GM21529 (cell line): Measurements from ENCODE around the gene RILPL2.
"Not testable (repeated sequence)": the region's sequence is repeated elsewhere in the genome, so short reads cannot be mapped to it uniquely, and the experiment has no call there.

Experiments
- ATAC-seq: cut with Tn5 transposase; IDR thresholded peaks from one replicate; pipeline ENCODE4 v1.9.1; 2021; ENCODE audit not compliant: unreplicated experiment

RILPL2 gene, protein sequence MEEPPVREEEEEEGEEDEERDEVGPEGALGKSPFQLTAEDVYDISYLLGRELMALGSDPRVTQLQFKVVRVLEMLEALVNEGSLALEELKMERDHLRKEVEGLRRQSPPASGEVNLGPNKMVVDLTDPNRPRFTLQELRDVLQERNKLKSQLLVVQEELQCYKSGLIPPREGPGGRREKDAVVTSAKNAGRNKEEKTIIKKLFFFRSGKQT

DNA sequence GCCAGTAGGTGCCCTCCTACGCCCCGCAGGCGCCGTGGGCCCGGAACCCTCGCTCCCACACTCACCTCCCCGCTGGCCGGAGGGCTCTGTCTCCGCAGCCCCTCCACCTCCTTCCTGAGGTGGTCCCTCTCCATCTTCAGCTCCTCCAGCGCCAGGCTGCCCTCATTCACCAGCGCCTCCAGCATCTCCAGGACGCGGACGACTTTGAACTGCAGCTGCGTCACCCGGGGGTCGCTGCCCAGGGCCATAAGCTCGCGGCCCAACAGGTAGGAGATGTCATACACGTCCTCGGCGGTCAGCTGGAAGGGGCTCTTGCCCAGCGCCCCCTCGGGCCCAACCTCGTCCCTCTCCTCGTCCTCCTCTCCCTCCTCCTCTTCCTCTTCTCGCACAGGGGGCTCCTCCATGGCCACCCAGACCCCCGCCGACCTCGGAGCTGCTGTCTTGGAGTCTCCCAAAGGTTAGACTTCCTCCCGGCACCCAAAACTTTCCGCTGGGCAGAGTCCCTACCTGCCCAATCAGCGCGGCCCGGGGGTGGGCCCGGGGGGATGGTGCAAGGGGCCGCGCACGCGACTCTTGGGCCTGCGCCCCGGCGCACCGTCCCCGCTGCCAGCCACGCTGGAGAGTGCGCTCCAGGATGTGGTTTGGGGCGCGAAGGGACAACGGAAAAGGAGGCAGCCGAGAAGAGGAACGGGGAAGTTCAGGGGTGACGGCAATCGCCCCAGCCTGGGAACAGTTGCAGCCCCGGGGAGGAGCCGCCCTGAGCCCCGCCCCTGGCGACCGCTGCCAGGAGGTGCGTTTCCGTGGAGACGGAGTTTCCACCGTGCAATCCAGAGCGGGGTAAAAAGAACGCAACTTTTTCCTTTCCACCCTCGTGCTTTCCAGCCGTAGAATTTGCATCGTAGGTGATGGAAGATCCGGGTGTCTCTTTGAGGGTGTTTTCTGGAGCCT, at the start of gene RILPL2:
Gene RILPL2 (minus strand): TSS at position 668 of the 948 bp plus-strand sequence. CDS start 264 bp downstream, at position 404.
- peak; percentile 74 for ATAC-seq

DNA sequence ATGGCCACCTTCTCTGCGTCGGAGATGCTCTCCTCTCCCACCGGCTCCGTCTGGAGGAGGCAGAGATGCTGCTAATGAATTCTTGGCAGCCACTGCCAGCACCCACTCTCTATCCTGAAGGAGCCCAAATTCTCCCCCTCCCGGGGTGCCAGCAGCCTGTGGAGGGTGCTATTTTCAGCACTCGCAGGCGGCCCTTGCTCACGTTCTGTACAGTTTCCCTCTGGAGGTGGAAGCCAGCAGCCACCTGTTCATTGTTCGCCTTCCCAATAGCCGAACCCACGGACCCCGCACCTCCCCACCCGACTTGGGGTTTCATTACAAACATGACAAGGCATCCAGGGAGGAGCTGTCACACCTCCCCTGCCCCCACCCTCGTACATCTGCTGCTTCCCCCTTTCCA, 49.3 kb upstream of the RILPL2 start:
- no peak for ATAC-seq

DNA sequence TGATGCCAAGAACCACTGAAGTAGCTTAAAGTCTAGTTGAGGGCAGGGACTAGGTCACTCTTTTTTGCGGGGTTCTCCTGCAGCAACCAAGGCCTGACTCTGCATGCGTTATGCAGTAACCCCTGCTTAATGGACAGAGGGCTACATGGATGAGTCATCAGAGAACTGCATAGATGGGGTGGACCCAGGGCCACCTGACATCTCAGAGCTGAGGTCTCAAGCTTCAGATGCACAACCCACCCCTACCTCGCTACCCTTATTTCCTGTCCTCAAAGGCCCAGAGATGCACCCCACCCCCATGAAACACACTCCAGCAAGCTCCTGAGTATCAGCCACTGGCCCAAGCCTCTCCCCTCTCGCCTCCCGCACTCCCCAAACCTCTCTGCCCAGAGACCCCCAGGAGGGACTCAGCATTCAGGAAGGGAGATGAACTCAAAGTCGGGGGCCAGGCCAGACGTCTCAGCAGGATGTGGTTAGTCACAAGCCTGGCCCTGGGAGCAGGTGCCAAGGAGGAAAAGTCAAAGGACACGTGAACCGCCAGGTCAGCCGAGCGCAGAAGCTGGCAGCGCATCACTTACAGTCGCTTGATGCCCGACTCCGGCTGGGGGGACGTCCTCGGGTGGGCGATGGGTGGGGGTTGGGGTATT, 47.2 kb upstream of the RILPL2 start:
- no peak for ATAC-seq

DNA sequence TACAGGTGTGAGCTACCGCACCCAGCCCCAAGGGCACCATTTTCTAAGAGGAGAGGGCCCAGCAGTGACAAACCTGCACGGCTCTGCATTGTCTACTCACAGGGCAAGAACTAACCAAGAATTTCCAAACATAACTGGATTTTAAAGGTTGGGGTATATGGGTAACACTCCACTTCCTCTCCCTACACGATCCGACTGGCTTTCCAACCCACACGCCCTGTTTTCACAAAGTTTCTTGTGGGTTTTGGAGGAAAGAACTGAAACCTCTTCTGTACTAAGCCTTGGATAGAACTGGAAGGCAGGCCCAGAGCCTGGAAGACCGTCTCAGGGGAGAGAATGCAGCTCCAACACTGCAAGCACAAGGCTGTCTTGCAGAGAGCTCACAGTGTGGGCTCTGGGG, 46.4 kb upstream of the RILPL2 start:
- no peak for ATAC-seq

DNA sequence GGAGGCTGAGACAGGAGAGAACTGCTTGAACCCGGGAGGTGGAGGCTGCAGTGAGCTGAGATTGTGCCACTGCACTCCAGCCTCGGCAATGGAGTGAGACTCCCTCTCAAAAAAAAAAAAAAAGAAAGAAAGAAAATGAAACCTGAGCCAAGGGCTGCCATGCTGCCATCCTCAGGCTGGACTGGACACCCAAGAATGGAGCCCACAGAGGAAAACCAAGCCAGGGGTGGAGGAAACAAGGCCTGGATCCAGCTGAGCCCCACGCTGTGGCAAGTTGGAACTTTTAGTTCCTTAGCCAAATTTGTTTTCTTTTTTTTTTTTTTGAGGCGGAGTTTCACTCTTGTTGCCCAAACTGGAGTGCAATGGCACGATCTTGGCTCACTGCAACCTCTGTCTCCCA, 44.8 kb upstream of the RILPL2 start:
- ATAC-seq: not testable (repeated sequence)

DNA sequence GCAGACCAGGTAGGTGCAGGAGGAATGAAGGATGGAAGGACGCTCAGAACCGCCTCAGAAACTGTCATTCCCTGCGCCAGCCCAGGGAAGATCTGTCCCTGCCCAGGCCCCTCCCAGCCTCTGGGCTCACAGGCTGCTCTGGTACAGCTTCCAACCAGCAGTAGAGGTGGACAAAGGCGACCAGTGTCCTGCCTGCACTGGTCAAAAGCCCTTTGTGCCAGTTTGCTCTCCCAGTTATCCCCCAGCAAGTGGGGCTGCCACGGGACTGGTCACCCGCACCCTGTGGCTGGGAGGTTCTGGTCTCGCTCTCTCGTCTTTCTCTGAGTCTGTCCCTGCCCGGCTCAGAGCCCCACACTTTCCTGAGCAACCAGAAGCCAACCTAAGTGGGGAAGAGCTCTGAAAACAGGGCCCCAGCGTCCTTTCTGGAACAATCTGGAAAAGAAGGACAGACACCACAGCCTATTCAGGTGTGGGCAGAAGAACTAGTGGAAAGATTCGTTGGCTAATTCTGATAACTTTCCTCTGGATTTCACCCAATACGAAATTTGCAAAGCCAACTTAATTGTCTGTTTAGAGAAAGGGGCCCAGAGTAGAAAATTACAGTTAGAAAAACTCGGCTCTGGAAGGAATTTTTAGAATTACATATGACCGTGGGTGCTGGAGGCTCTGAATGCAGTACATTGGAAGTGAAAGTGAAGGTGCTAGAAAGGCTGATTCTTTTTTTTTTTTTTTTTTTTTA, 43.1 kb upstream of the RILPL2 start:
- no peak for ATAC-seq

DNA sequence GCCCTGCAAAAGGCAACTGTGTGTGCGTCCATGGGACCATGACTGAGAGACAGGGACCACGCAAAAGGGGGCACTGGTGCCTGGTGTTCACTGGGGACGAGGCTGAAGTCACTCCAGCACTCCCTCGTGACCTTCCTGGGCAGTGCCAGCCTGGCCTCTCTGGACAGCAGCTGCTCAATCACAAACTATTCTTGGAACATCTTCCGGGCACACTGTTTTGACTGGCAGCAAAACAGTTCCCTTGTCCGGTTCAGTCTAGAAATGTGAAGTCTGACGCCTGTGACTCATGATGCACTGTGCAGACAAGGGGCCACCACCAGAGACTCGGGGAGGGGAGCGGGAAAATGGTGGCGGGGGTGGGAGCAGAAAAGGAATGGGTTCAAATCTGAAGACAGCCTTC, 42.3 kb upstream of the RILPL2 start:
- no peak for ATAC-seq

DNA sequence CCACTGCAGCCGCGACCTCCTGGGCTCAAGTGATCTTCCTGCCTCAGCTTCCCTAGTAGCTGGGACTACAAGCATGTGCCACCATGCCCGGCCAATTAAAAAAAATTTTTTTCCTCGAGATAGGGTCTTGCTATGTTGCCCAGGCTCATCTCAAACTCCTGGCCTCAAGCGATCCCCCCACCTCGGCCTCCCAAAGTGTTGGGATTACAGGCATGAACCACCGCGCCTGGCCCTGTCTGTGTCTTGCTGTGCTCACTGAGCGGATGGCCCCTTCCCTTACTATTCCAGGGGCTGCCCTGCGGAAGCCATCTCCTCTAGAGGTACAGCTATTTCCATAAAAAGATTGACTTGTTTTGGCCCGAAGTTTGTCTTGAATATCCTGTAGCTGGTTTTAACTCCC, 41.6 kb upstream of the RILPL2 start:
- ATAC-seq: no peak

DNA sequence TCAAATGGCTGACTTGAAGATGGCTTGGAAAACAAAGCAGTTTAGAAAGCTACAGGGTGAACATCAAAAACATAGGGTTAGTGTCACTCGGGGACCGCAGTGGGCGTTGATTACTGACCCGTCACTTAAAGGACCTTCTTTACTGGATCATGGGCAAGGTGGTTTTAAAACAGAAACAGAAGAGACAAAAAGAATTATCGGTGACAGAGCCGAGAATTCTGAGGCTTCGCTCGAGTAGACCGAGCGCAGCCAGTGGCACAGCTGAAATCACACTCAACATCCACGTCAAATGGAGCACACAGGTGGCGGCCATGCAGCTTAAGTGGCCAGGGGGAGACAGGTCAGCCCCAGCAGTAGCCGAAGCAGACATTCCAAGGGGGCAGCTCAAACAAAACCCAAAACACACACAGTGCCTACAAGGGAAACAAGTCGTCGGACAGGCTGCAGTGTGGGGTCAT, 38.8 kb upstream of the RILPL2 start:
- ATAC-seq: no peak

DNA sequence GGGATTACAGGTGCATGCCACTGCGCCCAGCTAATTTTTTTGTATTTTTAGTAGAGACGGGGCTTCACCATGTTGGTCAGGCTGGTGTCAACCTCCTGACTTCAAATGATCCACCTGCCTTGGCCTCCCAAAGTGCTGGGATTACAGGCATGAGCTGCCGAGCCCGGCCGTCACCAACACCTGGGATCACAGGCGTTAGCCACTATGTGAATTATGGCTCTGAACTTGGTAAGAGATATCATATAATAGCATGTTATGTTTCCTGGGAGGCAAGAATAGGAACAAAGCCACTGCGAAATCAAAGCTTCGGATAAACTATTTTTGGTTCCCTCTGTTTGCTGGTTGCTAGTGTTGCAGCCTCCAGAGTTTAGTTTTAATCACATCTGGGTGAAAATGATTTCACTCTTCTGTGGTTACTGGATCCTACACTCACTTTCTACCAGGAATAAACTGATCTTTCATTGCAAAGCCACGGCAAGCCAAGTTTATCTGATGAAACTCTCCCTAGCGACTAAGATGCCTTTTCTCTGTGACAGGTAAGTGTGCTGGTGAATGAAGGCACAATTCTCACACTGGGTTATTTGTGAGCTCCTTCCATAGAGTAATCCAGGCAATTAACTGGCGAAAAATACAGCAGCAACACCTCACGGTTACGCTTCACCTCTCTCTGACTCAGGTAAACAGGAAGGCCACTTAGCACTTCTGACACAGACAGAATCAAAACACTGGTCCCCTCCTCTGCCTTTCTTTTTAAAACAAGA, 38.2 kb upstream of the RILPL2 start:
- no peak for ATAC-seq

DNA sequence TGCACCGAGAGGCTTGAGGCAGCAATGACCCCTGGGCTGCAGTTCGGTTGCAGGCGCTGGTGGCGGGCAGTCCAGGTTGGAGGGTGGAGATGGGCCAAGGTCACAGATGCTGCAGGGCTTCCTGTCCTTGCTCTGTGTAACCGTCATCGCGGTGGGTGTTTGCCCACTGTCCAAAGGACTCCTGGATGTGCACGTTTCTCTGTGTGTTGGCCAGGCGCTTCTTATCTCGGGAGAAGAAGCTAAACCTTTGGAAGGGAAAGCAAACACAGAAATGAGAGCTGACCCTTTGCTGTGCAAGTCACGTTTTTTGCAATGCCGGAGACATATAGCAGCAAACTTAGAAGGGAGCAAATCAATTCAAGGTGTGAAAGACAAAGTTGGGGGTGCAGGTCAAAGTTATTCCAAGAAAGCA, 36.0 kb upstream of the RILPL2 start:
- ATAC-seq: no peak

DNA sequence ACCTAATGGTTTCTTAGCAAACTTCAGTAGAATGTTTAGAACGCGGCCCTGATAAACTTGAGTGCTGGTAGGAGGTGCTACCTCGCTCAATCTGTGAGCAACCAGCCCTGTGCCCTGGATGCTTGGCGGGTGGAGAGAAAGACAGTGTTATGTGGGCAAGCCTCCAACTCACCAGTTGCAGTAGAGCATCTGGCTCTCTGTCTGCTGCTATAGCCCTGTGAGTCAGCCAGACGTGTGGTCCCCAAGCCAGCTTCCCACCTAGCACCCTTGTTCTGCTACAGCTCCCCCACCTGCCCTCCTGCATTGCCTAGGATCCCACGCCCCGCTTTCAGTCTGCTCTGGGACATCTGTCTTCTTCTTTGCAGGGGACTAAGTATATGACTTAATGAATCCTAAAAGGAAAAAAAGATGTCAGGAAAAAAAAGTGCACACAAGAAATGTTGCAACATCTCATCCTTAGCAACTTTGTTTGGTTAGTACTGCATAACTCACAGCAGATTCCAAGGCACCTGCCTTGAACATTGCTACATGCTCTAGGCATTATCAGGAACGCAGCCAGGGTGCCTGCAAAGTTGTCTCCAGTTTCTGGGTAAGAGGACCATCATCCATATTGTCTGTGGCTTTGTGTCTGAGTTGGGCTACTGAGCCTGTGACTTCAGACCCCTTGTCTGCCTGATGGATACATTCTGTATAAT, 35.0 kb upstream of the RILPL2 start:
- ATAC-seq: no peak

DNA sequence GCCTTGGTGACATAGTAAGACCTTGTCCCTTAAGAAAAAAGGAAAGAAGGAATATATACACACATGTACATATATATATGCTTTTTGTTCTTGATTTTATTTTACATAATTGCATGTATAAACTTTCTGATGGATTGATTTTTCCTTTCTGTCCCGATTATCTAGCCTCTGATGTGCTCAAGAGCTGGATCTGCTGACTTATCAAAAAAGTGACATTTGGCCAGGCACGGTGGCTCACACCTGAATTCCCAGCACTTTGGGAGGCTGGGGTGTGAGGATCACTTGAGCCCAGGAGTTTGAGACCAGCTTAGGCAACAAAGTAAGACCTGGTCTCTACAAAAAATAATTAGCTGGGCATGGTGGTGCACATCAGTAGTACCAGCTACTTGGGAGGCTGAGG, 33.5 kb upstream of the RILPL2 start:
- ATAC-seq: no peak

DNA sequence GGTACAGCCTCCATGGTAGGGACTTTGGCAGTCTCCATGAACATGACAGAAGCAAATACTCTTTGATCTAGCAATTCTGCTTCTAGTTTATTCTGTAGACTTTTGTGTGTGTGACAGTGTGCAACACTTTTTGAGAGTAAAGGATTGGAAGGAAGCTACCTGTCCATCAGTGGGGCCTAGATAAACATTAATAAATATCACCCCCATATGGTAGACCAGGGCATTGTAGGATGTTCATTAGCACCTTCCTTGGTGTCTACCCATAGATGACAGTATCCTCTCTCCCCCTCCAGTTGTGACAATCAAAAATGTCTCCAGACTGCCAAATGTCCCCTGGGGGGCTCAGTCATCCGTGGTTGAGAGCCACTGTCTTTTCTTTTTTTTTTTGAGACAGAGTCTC, 32.3 kb upstream of the RILPL2 start:
- no peak for ATAC-seq

DNA sequence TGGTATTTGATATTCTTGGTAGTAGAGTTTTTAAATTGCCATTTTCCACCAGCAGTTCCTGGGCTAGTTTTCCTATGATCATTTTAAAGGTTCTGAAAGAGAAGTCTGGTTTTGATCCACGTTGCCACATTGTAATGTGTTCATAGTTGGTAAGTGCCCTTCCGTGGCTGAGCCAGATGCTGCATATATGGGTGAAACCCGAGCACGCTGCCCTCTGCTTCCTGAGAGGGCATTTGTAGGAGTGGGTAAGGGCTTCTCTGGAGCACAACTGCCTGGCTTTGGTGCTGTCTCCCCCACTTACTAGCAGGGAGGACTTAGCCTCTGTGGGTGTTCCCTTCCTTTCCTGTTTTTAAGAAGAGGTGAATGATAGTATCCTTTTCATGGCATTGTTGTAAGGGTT, 28.6 kb upstream of the RILPL2 start:
- ATAC-seq: no peak

DNA sequence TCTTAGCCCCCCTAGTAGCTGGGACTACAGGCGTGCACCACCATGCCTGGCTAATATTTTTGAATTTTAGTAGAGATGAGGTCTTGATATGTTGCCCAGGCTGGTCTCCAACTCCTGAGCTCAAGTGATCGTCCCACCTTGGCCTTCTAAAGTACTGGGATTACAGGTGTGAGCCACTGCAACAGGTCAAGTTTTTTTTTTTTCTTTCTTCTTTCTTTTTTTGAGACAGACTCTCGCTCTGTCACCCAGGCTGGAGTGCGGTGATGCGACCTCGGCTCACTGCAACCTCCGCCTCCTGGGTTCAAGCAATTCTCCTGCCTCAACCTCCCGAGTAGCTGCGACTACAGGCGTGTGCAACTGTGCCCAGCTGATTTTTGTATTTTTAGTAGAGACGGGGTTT, 26.7 kb upstream of the RILPL2 start:
- not testable (repeated sequence) for ATAC-seq

DNA sequence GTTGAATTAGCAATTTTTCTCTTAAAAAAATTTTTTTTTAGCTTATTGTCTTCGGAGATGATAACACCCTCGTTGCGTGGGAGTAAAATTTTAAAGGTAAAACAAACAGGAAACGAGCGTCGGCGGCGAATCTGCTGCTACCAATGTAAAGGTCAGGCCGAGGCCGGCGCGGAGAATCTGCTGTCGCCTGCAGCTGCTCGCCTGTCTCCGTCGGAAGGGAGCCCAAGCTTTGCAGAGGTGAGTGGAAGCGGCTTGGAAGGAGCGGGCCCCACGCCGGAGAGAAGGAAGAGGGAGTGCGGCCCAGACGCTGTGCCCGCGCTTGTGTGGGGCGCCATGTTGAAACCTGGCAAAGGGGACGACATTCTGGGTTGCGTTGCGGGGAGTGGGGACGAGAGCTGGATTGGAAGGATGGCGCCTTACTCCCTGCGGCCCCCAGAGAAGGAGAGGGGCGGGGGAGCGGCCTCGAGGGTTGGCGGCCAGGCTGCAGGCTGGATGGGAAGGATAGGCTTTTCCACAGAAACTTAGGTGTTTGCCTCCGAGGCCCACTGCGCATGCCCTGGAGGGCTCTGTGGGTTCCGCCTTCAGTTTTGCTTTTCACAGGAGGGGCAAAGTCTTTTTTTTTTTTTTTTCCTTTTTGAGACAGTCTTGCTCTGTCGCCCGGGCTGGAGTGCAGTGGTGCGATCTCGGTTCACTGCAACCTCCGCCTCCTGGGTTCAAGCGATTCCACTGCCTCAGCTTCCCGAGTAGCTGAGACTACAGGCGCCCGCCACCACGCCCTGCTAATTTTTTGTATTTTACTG, 21.7 kb upstream of the RILPL2 start, which contains the start of gene SNRNP35:
Gene SNRNP35 (plus strand): TSS at position 160 of the 800 bp plus-strand sequence. CDS start 7,402 bp downstream, outside the sequence.
- ATAC-seq: peak; percentile 54

DNA sequence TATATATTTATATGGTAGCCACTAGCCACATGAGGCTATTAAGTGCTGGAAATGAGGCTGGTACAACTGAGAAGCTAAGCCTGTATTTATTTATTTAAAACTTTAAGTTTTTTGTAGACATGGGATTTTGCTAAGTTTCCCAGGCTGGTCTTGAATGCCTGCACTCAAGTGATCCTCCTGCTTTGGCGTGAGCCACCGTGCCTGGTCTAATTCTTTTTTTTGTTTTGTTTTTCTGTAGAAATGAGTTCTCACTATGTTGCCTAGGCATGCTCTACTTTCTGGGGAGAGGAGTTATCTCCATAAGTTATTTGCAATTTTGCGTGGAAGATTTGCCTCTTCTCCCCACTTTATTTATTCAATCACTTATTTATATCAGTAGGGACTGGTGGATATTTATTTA, 16.7 kb upstream of the RILPL2 start:
- no peak for ATAC-seq

DNA sequence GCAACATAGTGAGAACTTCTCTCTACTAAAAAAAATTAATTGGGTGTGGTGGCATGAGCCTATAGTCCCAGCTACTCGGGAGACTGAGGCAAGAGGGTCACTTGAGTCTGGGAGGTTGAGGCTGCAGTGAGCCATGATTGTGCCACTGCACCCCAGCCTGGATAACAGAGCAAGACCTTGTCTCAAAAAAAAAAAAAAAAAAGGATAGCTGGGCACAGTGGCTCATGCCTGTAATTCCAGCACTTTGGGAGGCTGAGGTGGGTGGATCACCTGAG, 15.7 kb upstream of the RILPL2 start:
- not testable (repeated sequence) for ATAC-seq
